ENCODE results near the gene PDE4D.

The PDE4D gene

DNA sequence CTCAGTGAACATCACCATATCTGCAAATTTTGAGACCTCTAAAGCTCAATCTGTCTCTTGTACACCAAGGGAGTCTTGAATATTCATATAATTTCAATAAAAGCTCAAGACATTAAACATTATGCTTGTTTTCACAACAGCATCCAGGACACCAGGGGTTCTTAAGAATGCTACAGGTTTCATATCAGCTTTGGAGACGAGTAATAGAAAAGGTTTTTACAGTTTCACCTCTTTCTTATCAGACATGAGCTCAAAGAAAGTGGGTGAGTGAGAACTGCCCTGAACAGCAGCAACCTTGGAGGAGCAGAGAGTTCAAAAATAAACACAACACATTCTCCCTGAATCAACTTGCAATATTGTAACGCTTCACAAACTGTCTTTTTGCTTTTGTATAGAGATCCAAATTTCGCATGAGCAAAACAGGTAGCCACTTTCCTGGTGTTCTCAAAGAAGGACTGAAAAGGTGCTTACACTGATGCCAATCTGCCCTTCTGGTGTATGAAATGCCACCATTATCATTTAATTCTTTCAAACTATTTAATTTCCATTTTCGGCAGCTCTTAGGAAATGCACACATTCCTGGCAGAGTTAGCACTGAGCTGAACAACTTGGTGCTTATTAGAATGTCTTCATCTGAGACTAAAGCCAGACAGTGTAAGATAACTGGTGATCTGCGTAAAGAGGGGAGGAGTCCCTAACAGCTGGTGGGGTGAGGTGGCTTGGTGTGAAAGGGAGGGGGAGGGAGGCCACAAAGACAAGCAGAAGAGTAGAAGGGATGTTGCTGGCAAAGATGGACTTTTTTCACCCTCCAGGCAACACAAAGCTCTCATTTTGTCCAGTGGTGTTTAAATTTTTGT, 535.3 kb downstream of the PDE4D start:
- DNase-seq (ENCODE audit: low read depth), result no peak

DNA sequence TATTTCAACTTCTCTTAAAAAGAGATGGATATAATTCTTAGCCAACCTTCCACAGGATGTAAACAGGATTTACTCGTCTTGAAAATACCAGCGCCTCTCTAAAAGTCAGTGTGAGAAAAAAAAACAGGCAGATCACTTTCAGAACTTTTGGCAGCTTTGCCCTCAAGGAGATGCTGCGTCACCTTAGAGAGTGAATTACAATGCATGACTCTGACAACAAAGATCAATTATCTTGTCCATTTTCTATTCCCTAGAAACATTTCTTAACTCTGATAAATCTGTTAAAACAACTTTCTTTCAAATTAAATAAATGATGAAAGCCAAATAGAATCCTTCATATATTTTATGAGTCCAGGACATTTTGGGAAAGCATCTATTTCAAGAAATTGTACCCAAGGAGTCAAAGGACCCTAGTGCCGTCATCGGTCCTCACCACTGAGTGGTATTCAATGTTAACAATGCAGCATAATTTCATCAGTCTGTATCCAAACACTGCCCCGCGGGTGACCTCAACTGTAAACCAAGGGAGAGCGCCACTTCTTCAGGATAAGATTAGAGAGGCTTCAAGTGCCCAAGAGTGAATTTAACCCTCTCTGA, 536.0 kb downstream of the PDE4D start:
- DNase-seq (ENCODE audit: low read depth), result no peak

- no peak for DNase-seq (ENCODE audit: low read depth)
Measured at GRCh38 chr5:59356813-59357380, 536.6 kb downstream of the PDE4D start.

DNA sequence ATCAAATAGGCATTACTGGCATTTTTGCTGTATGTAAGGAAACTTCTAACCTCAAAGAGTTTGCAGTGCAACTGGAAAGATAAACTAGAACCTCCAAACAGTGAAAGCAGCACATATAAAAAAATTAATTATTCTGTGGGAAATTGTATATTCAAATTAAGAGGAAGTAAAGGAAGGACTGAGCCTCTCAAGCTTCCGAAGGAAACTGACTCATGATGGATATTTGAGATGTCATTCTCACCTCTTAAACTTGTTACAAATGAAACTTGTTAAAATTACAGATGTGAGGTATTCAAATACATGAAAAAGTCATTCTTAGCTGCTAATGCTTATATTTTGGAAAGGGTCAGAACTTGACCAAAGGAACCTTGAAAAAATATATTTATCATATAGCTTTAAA, 538.7 kb downstream of the PDE4D start:
- no peak for DNase-seq (ENCODE audit: low read depth)

GRCh38 chr5:59354274-59354673, 539.3 kb downstream of the PDE4D start:
- DNase-seq (ENCODE audit: low read depth), result no peak

DNA sequence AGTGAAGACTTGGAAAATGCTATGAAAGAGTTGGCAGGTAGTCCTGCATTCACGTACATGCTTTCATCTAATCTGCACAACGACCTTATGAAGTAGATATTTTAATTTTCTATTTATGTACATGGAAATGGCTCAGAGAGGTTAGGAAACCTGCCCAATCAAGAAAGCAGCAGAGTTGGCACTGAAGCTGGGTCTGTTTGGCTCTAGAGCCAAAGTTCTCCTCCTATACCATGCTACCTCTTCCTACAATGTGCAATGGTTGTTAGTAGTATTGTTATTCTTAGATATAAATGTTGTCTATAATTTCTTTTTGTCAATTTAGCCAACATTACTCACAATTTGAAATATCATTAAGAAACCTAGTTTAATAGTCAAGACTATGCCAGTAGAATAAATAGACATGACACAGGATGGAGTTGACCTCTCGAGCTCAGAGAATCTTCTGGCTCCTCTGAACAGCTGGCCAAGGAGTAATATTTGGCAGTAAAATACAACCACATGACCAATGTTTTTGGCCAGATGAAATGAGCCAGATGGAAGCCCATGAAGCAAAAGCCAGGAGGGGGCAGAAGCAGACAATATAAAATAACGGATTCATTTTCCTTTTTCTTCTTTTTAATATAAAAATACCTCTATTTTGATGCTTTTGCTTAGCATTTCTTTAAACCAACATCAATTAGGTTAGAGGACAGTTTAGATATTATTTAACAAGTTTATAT, 542.3 kb downstream of the PDE4D start:
- DNase-seq (ENCODE audit: low read depth), result no peak

DNA sequence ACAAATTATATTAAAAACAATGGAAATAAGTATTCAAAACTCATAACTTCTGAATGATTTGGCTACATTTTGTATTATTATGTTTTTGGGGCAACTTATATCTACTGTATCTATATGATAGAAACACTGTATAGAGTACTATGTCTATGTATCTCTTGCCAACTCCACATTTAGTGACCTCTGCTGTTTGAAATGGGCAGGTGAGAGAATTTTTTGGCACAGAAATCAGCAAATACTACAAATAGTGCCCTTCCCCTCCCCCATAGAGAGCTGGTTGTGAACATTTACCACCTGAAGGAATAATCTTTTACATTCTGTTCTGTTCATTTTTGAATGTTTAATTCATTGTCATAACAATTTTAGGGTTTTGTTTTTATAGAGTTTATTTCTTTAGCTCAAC, 545.3 kb downstream of the PDE4D start:
- DNase-seq (ENCODE audit: low read depth), result no peak

DNA sequence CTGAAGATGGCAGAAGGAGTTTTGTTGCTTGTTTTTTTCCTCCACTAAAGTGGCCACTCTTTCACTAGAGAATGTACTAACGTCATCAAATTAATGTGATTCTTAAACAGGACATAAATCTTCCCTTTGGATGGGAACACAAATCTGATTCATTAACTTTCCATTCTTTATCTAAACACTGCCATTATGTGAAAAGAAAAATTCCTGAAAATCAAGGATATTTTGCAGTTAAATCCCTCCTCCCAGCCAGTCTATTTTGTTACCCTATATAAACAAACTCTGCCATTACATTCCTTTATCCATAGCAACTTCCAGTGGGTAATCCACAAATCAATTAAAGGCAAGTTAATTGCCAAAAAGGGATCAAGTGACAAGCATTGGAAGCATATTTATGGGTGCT, 546.5 kb downstream of the PDE4D start:
- no peak for DNase-seq (ENCODE audit: low read depth)

- no peak for DNase-seq (ENCODE audit: low read depth)
Measured at GRCh38 chr5:59346514-59346913, 547.0 kb downstream of the PDE4D start.

DNA sequence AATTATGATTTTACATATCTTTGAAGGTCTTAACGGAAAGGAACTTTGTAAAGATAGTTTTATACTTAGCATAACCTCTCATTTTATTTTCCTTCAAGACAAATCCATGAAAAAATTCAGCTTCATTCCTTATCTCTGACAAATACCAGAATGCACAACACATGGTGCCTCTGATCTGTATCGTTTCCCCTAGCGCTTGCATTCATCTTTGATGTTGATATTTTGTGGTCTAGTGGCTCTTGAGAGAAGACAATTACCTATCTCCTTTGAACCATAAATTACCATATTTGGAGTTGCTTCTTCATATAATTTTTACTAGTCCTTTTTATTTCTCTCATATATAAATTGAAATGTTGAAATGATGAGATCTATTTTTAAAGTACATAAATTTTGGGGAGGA, 551.3 kb downstream of the PDE4D start:
- DNase-seq (ENCODE audit: low read depth), result no peak

DNA sequence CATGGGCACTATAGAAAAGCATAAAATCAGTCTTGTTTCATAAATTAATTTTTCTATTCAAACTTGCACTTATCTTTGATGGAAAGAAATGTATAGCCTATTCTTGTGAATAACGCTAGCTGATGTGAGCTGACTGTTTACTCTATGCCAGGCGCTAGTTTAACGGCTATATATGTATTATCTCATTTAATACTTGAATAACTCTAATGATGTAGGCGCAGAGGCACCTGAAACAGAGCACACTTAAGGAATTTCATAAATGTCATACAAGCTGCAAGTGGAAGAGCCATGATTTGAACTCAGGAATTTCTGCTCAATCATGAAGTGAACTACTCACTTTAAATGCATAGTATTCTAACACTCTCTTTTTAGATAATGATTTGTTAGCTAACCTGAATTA, 551.8 kb downstream of the PDE4D start:
- no peak for DNase-seq (ENCODE audit: low read depth)

DNA sequence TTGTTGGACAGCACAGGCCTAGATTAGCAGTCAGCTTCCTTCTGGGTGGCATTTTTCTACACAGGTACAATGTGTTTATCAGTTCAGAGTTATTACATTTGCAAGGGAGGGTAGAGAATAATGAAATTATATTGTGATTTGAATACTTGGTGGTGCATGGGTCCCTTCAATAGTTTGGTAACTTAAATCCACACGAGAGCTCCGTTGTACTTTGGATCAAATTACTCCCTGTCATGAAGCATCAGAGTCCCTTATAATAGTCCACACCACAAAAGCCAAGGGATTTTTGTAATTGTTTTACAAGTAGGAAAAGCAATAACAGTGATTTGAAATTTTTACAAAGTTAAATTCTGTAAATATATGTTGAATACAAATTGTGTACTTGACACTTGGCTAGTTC, 552.4 kb downstream of the PDE4D start:
- no peak for DNase-seq (ENCODE audit: low read depth)

GRCh38 chr5:59340637-59341036, 552.9 kb downstream of the PDE4D start:
- DNase-seq (ENCODE audit: low read depth), result no peak

- DNase-seq (ENCODE audit: low read depth), result no peak
Measured at GRCh38 chr5:59337240-59337639, 556.3 kb downstream of the PDE4D start.

DNA sequence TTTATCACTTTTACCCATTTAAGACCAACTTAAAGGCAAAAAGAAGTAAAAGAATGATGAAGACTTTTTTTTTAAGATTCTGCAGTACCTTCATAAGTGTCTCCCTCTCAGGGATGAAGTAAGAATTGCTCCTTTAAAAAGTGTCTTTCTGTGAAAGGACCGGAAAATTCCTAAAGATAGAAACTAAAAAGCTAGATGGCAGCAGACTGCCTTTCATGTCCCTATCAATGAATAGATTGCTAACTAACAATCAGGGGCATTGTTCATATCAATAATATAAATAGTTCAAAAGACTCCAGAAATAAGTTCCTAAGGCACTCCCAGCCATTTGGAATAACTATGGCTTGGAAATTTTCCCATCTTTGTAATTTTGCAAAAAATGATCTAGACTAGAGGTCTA, 558.0 kb downstream of the PDE4D start:
- DNase-seq (ENCODE audit: low read depth), result no peak

GRCh38 chr5:59333416-59333815, 560.1 kb downstream of the PDE4D start:
- DNase-seq (ENCODE audit: low read depth), result no peak

DNA sequence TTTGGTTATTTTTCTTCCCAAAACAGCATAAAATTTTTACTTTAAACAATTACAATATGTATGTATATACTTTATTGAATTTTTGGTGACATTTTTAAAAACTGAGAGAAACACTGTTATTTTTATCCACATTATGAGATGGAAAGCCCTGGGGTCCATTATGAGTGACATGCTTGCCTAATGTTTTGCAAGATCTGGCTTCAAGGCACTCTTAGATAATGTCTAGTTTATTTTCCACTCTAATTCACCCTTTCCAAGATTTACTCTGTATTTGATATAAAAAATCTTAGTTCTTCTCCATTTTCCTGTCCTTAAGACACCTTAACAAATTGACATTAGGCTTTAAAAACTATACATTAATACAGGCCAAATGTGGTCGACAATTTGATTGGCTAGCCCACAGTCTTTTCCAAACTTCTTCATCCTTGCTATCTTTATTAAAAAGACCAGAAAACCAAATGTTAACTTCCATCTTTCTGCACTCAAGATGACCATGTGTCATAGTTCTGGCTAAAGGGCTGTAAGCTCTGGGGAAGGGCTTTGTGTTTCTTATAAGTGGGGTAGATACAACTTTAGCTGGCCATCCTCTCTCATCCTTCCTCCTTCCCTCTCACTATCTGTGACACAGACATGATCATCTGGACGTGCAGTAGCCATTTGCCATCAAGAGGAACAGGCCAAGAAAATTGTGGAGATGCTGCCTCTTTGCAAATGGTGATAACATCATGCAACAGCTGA, 561.1 kb downstream of the PDE4D start:
- no peak for DNase-seq (ENCODE audit: low read depth)

- DNase-seq (ENCODE audit: low read depth), result no peak
Measured at GRCh38 chr5:59330680-59331079, 562.8 kb downstream of the PDE4D start.

- DNase-seq (ENCODE audit: low read depth), result no peak
Measured at GRCh38 chr5:59328709-59329296, 564.7 kb downstream of the PDE4D start.

GRCh38 chr5:59327191-59327980, 566.1 kb downstream of the PDE4D start:
- no peak for DNase-seq (ENCODE audit: low read depth)

DNA sequence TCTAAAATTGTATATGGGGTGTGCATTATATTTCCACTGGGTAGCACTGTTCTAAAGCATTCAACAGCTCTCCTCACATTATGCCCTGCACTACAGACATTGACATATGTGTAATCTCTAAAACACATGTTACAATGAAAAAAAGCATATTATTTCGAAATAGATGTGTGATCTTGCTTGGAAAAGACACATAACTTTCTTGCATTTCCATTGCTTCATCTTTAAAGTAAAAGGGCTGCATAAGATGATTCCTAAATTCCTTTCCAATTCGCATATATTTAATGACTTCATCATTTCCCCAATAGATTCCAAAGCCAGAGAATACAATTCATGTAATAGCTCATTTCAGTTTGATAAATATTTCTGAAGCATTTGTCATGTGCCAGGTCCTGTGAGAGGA, 566.9 kb downstream of the PDE4D start:
- no peak for DNase-seq (ENCODE audit: low read depth)

All from activated T-helper 1 cell treated with Interleukin-2 at 50 U/mL for 16 hours (primary cell).